Stimulated activated naive CD4-positive, alpha-beta T cell treated with Interleukin-2 at 50 U/mL for 16 hours (primary cell): ENCODE data around the gene ECT2.
"Not testable (repeated sequence)": the region's sequence is repeated elsewhere in the genome, so short reads cannot be mapped to it uniquely, and the experiment has no call there.

Experiments used
- DNase-seq: peaks from one replicate; lab custom pipeline; 2025; lab: John Stamatoyannopoulos, UW

Gene ECT2

GRCh38 chr3:172750368-172751174 is at the start of gene ECT2:
Gene ECT2 (plus strand): TSS chr3:172750726. CDS start chr3:172754531, 3,805 bp downstream.
- peak; percentile 97 for DNase-seq

GRCh38 chr3:172700936-172701455 is 49.5 kb upstream of the ECT2 start:
- no peak for DNase-seq

GRCh38 chr3:172701751-172702150 is 48.8 kb upstream of the ECT2 start:
- no peak for DNase-seq

GRCh38 chr3:172702256-172702655 is 48.3 kb upstream of the ECT2 start:
- no peak for DNase-seq

- not testable (repeated sequence) for DNase-seq
Measured at GRCh38 chr3:172702731-172703130, 47.8 kb upstream of the ECT2 start.

- no peak for DNase-seq
Measured at GRCh38 chr3:172704001-172704400, 46.5 kb upstream of the ECT2 start.

GRCh38 chr3:172705170-172705569 is 45.4 kb upstream of the ECT2 start:
- no peak for DNase-seq

- no peak for DNase-seq
Measured at GRCh38 chr3:172707030-172707429, 43.5 kb upstream of the ECT2 start.

- no peak for DNase-seq
Measured at GRCh38 chr3:172707967-172708366, 42.6 kb upstream of the ECT2 start.

- DNase-seq, result no peak
Measured at GRCh38 chr3:172708921-172709773, 41.4 kb upstream of the ECT2 start.

- DNase-seq, result peak; percentile 3
Measured at GRCh38 chr3:172709774-172710663, 40.5 kb upstream of the ECT2 start.

- peak; percentile 65 for DNase-seq
Measured at GRCh38 chr3:172710664-172711453, 39.7 kb upstream of the ECT2 start, which contains the start of gene NCEH1. Gene NCEH1 (minus strand): TSS chr3:172711067. CDS start chr3:172710984, 83 bp downstream.

- DNase-seq, result no peak
Measured at GRCh38 chr3:172711454-172711795, 39.1 kb upstream of the ECT2 start.

GRCh38 chr3:172713316-172713715 is 37.2 kb upstream of the ECT2 start:
- no peak for DNase-seq

GRCh38 chr3:172716476-172716875 is 34.0 kb upstream of the ECT2 start:
- DNase-seq, result no peak

GRCh38 chr3:172717493-172718088 is 32.9 kb upstream of the ECT2 start:
- no peak for DNase-seq

- DNase-seq, result not testable (repeated sequence)
Measured at GRCh38 chr3:172722536-172723040, 27.9 kb upstream of the ECT2 start.

- DNase-seq, result no peak
Measured at GRCh38 chr3:172726380-172726779, 24.1 kb upstream of the ECT2 start.

GRCh38 chr3:172735014-172735413 is 15.5 kb upstream of the ECT2 start:
- DNase-seq, result no peak

- no peak for DNase-seq
Measured at GRCh38 chr3:172739462-172739861, 11.1 kb upstream of the ECT2 start.
